ENCODE data around the gene HOXB6.

DNA sequence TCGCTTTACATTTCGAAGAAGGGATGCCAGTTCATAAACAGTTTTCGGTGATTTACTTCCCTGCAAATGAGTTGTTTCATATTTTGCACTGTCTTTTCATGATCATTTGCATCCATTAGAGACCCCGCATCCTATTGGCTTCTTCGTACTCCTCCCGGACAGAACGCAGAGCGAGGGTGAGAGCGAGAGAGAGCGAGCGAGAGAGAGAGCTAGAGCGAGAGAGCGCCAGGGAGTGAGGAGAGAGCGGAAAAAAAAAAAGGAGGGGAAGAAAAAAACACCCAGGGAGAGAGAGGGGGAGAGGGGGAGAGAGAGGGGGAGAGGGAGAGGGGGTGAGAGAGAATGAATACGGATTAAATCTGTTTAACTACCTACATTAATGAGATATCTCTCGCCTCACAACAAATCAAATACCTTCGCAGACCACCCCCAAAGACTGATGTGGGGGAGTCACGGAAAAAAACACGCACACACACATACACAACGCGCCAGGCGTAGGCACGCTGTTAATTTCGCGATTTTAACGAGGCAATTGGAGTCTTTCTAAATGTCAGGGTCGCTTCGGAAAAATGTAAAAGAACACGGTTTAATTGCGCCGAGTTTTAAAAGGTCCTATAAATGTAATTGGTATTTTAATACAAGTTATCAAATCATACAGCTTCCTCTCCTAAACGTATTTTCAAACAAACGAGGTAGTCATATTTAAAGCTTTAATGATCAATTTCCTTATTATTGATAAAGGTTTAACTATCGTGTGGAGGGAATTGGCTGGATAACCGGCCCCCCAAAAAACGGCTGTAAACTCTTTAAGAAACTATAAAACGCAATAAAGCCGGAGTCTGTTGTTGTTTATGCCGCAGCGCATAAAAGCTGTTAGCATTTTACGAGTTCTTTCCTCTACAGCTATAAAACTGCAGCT is 10.5 kb upstream of the HOXB6 start, which contains the start of gene HOXB8:
- TF ChIP-seq EZH2 (IDR thresholded peaks at IDR 0.05), result peak; percentile 6
- TF ChIP-seq, protein P1, sequence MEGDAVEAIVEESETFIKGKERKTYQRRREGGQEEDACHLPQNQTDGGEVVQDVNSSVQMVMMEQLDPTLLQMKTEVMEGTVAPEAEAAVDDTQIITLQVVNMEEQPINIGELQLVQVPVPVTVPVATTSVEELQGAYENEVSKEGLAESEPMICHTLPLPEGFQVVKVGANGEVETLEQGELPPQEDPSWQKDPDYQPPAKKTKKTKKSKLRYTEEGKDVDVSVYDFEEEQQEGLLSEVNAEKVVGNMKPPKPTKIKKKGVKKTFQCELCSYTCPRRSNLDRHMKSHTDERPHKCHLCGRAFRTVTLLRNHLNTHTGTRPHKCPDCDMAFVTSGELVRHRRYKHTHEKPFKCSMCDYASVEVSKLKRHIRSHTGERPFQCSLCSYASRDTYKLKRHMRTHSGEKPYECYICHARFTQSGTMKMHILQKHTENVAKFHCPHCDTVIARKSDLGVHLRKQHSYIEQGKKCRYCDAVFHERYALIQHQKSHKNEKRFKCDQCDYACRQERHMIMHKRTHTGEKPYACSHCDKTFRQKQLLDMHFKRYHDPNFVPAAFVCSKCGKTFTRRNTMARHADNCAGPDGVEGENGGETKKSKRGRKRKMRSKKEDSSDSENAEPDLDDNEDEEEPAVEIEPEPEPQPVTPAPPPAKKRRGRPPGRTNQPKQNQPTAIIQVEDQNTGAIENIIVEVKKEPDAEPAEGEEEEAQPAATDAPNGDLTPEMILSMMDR (IDR thresholded peaks at IDR 0.05), result no peak
